IMR-90 (cell line): ENCODE results near the gene FGD3. TPM values are rescaled to one million over a fixed set of nuclear protein-coding genes. Genes with fewer than 3 reads are reported as not detected.

Source experiments
- ATAC-seq: fragments of 200-7000 bp; cut with Tn5 transposase; 2 replicates; pipeline ENCODE4 v1.9.1; 2020; ENCODE audit warnings: low read depth, mild to moderate bottlenecking, moderate library complexity
- BruUV-seq: library from RNA; stranded (reverse); fragments of 400-500 nt; replicated peaks from 2 replicates; lab custom pipeline; 2021; lab: Mats Ljungman, UMichigan
- CTCF ChIA-PET: fragments of 300-600 bp; formaldehyde crosslinking; extraction: SDS; loops from one replicate; lab custom pipeline; 2021; ENCODE audit warnings: antibody characterized with exemption; lab: Yijun Ruan, JAX
- POLR2A ChIA-PET: fragments of 300-600 bp; sonication (Branson Sonifier 250); formaldehyde crosslinking; loops from one replicate; lab custom pipeline; 2022; ENCODE audit warnings: antibody characterized with exemption; ENCODE audit not compliant: unreplicated experiment; lab: Charles Lee
- DNase-seq: peaks from one replicate; pipeline ENCODE4 v3.0.0; 2013
- H2AFZ ChIP-seq: replicated peaks from 2 replicates; pipeline ENCODE3; 2013; ENCODE audit warnings: low read length, mild to moderate bottlenecking; ENCODE audit not compliant: poor library complexity
- H2AK5ac ChIP-seq: 2 replicates; pipeline ENCODE4 v1.6.1; 2013; ENCODE audit warnings: low read depth, low read length, inconsistent platforms
- H2AK9ac ChIP-seq: replicated peaks from 2 replicates; pipeline ENCODE3; 2013; ENCODE audit warnings: mild to moderate bottlenecking, low read depth, low read length, moderate library complexity; ENCODE audit not compliant: poor library complexity
- H2BK120ac ChIP-seq: 2 replicates; pipeline ENCODE4 v1.6.1; 2013; ENCODE audit warnings: low read depth, low read length, inconsistent platforms
- H2BK15ac ChIP-seq: 3 replicates; pipeline ENCODE4 v1.6.1; 2013; ENCODE audit warnings: low read depth, low read length, inconsistent platforms
- H2BK20ac ChIP-seq: 2 replicates; pipeline ENCODE4 v1.6.1; 2013; ENCODE audit warnings: low read depth, mild to moderate bottlenecking, inconsistent platforms, low read length, moderate library complexity
- H2BK5ac ChIP-seq: 2 replicates; pipeline ENCODE4 v1.6.1; 2013; ENCODE audit warnings: mild to moderate bottlenecking, low read depth, low read length, inconsistent platforms; ENCODE audit not compliant: poor library complexity, severe bottlenecking
- H3K14ac ChIP-seq: replicated peaks from 2 replicates; pipeline ENCODE4 v1.6.1; 2013; ENCODE audit warnings: low read depth, low read length, inconsistent platforms
- H3K18ac ChIP-seq: 2 replicates; pipeline ENCODE4 v1.6.1; 2013; ENCODE audit warnings: low read depth, low read length, control low read depth
- H3K23ac ChIP-seq: 2 replicates; pipeline ENCODE4 v1.6.1; 2013; ENCODE audit warnings: low read depth, low read length, inconsistent platforms
- H3K27ac ChIP-seq: 2 replicates; pipeline ENCODE4 v1.5.1; 2013; ENCODE audit warnings: mild to moderate bottlenecking, control low read depth, low read length; ENCODE audit not compliant: insufficient read depth
- H3K27me3 ChIP-seq: 2 replicates; pipeline ENCODE4 v1.6.1; 2013; ENCODE audit warnings: low read length; ENCODE audit not compliant: control insufficient read depth, insufficient read depth
- H3K36me3 ChIP-seq: 2 replicates; pipeline ENCODE4 v1.6.1; 2013; ENCODE audit warnings: low read length, mixed read lengths; ENCODE audit not compliant: control insufficient read depth, insufficient read depth
- H3K4ac ChIP-seq: 2 replicates; pipeline ENCODE4 v1.6.1; 2013; ENCODE audit warnings: low read depth, low read length, inconsistent platforms
- H3K4me1 ChIP-seq: 2 replicates; pipeline ENCODE4 v1.6.1; 2013; ENCODE audit warnings: low read length, mixed read lengths; ENCODE audit not compliant: control insufficient read depth, insufficient read depth
- H3K4me2 ChIP-seq: 2 replicates; pipeline ENCODE4 v1.6.1; 2013; ENCODE audit warnings: low read depth, mild to moderate bottlenecking, control low read depth, low read length, moderate library complexity
- H3K4me3 ChIP-seq: 2 replicates; pipeline ENCODE4 v1.5.1; 2013; ENCODE audit warnings: low read depth, mild to moderate bottlenecking, control low read depth, low read length, moderate library complexity; ENCODE audit not compliant: insufficient read depth
- H3K56ac ChIP-seq: 2 replicates; pipeline ENCODE4 v1.6.1; 2013; ENCODE audit warnings: low read length, inconsistent platforms; ENCODE audit not compliant: insufficient read depth; ENCODE audit errors: extremely low read depth
- H3K79me1 ChIP-seq, 2 experiments: 2 replicates each; pipeline ENCODE4 v1.6.1; 2013; ENCODE audit warnings: low read length in 2 of 2, inconsistent platforms in 1 of 2, low read depth in 1 of 2
- H3K9ac ChIP-seq: 2 replicates; pipeline ENCODE4 v1.6.1; 2013; ENCODE audit warnings: low read depth, low read length, control low read depth
- H3K9me1 ChIP-seq: 2 replicates; pipeline ENCODE4 v1.6.1; 2013; ENCODE audit warnings: low read length, inconsistent platforms; ENCODE audit not compliant: insufficient read depth
- H3K9me3 ChIP-seq: 2 replicates; pipeline ENCODE4 v1.6.1; 2013; ENCODE audit warnings: low read length; ENCODE audit not compliant: control insufficient read depth, insufficient read depth
- H4K20me1 ChIP-seq: 2 replicates; pipeline ENCODE4 v1.6.1; 2013; ENCODE audit warnings: low read length, inconsistent platforms; ENCODE audit not compliant: insufficient read depth
- H4K5ac ChIP-seq: 2 replicates; pipeline ENCODE4 v1.6.1; 2013; ENCODE audit warnings: mild to moderate bottlenecking, low read depth, low read length, control low read depth
- H4K8ac ChIP-seq, 2 experiments: 2 replicates each; pipeline ENCODE4 v1.6.1; 2013; ENCODE audit warnings: low read depth in 2 of 2, low read length in 2 of 2, control low read depth in 1 of 2, inconsistent platforms in 1 of 2
- H4K91ac ChIP-seq: 2 replicates; pipeline ENCODE4 v1.6.1; 2013; ENCODE audit warnings: low read depth, low read length, inconsistent platforms; ENCODE audit not compliant: insufficient read depth
- MAFK ChIP-seq: IDR thresholded peaks from 2 replicates; pipeline ENCODE4 v1.6.1; 2012; ENCODE audit warnings: low read depth, low read length, improper control_type of control experiment
- MAZ ChIP-seq: IDR thresholded peaks from 2 replicates; pipeline ENCODE4 v1.6.1; 2012; ENCODE audit warnings: low read depth, mild to moderate bottlenecking, low read length, improper control_type of control experiment, moderate library complexity, borderline replicate concordance
- MXI1 ChIP-seq: IDR thresholded peaks from 2 replicates; pipeline ENCODE4 v1.6.1; 2012; ENCODE audit warnings: low read depth, mild to moderate bottlenecking, low read length, moderate library complexity, borderline replicate concordance
- WGBS, 2 experiments: methylation state at CpG; one replicate each; pipeline versions ENCODE4 v1.1.5 to v1.1.7; 2013; ENCODE audit warnings: missing lambda C conversion rate in 2 of 2; ENCODE audit not compliant: insufficient read length in 1 of 2; ENCODE audit errors: extremely low coverage in 2 of 2; 5-methylcytosine and 5-hydroxymethylcytosine counted together
- dilution Hi-C: fragments of 300-500 bp; cut with HindIII; formaldehyde crosslinking; loops from one replicate; pipeline ENCODE4 v1.14.3; 2018; ENCODE audit warnings: low sequenced_read_pairs; ENCODE audit not compliant: unreplicated experiment
- in situ Hi-C: fragments of 300-500 bp; cut with MboI; formaldehyde crosslinking; loops from 3 replicates; pipeline ENCODE4 v1.14.3; 2019; ENCODE audit warnings: low sequenced_read_pairs, inconsistent platforms, mixed read lengths
- intact Hi-C: fragments of 100-400 bp; cut with micrococcal nuclease; formaldehyde crosslinking; loops from 2 replicates; pipeline ENCODE4 v1.10.0; 2022
- polyA plus RNA-seq, 3 experiments: library from polyadenylated mRNA; depleted of rRNA; stranded (reverse); fragments of >200 nt; gene quantifications; 2 replicates each; pipeline ENCODE4 v1.2.3, GENCODE V29; 2012; ENCODE audit warnings: low replicate concordance in 1 of 3
- total RNA-seq: library from RNA; depleted of rRNA; stranded (reverse); fragments of >200 nt; gene quantifications from 2 replicates; pipeline ENCODE4 v1.2.3, GENCODE V29; 2012
- TF ChIP-seq, protein P1 (sequence below): fragments of 150-350 bp; IDR thresholded peaks from 2 replicates; pipeline ENCODE4 v1.6.1; 2017; ENCODE audit warnings: mild to moderate bottlenecking, antibody characterized with exemption, low read length, low read depth
- TF ChIP-seq, protein P2 (sequence below): conservative IDR thresholded peaks from 2 replicates; pipeline ENCODE4 v1.5.1; 2012; ENCODE audit warnings: mild to moderate bottlenecking, low read depth, low read length, improper control_type of control experiment

The FGD3 gene
- total and polyA plus RNA-seq, 2 of the 4 experiments (the other 2 are of a cell fraction) = not detected

DNA sequence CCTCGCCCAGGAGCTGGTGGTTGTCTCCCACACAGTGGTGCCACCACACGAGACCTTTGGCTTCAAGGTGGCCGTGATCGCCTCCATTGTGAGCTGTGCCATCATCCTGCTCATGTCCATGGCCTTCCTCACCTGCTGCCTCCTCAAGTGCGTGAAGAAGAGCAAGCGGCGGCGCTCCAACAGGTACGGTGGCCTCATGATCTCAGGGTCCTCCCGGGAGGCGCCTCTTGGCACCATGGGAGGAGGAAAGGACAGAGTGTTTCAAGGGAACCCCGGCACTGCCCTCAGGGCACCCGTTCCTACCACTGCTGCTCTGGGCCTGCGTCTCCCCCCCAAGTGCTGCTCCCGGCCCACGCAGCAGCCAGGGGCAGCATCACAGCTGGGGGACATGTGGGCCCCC is 130.5 kb downstream of the FGD3 start:
- Histone ChIP-seq H3K79me1 (no peaks in the 10 kb centered on the region), H2BK20ac (no peak overlapping the region), H3K18ac (no peak overlapping the region), H3K9ac (no peak overlapping the region), H2AFZ (no peak overlapping the region), H3K36me3 (no peaks in the 10 kb centered on the region), H3K4ac (no peak overlapping the region), H2BK5ac (no peak overlapping the region), H3K27ac (no peak overlapping the region), H3K9me1 (no peaks in the 10 kb centered on the region; the same call in 1 of the 2 replicates), H3K56ac (no peak overlapping the region), H4K5ac (no peak overlapping the region), H4K91ac (no peak overlapping the region), H2AK9ac (no peak overlapping the region), H2BK15ac (no peak overlapping the region), H3K4me2 (no peak overlapping the region), H3K27me3 (no peaks in the 10 kb centered on the region; the same call in 1 of the 2 replicates), H3K14ac (no peak overlapping the region), H3K9me3 (no peaks in the 10 kb centered on the region), H2BK120ac (no peak overlapping the region), H3K4me3 (no peak overlapping the region), H4K8ac (no peak overlapping the region), H3K23ac (no peak overlapping the region), H2AK5ac (no peak overlapping the region), H4K20me1 (no peaks in the 10 kb centered on the region), H3K4me1 (peaks cover 5% of the 10 kb centered on the region)
- DNase-seq = no peak
- CTCF ChIA-PET = no interaction called here
- no peak for ATAC-seq
- intact Hi-C loops (no loop called here), dilution Hi-C loops (no loop called here), in situ Hi-C loops (no loop called here)
- POLR2A ChIA-PET = no interaction called here
- no CpG with 5 or more reads among the region's 16 CpGs for WGBS, 2 experiments
- no TSS peak for BruUV-seq
- TF ChIP-seq, protein P1, sequence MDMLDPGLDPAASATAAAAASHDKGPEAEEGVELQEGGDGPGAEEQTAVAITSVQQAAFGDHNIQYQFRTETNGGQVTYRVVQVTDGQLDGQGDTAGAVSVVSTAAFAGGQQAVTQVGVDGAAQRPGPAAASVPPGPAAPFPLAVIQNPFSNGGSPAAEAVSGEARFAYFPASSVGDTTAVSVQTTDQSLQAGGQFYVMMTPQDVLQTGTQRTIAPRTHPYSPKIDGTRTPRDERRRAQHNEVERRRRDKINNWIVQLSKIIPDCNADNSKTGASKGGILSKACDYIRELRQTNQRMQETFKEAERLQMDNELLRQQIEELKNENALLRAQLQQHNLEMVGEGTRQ = no peak
- TF ChIP-seq MAFK = no peak
- no peak for TF ChIP-seq MXI1
- TF ChIP-seq, protein P2, sequence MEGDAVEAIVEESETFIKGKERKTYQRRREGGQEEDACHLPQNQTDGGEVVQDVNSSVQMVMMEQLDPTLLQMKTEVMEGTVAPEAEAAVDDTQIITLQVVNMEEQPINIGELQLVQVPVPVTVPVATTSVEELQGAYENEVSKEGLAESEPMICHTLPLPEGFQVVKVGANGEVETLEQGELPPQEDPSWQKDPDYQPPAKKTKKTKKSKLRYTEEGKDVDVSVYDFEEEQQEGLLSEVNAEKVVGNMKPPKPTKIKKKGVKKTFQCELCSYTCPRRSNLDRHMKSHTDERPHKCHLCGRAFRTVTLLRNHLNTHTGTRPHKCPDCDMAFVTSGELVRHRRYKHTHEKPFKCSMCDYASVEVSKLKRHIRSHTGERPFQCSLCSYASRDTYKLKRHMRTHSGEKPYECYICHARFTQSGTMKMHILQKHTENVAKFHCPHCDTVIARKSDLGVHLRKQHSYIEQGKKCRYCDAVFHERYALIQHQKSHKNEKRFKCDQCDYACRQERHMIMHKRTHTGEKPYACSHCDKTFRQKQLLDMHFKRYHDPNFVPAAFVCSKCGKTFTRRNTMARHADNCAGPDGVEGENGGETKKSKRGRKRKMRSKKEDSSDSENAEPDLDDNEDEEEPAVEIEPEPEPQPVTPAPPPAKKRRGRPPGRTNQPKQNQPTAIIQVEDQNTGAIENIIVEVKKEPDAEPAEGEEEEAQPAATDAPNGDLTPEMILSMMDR = no peak
- TF ChIP-seq MAZ = no peak
